Small intestine (tissue), 7 donors: ENCODE data around the gene EYS. TPM values are rescaled to one million over a fixed set of nuclear protein-coding genes. Genes with fewer than 3 reads are reported as not detected.

Experiments used
- DNase-seq, 2 donors: peaks; one replicate each; pipeline versions ENCODE4 v3.0.0 to v3.0.0-alpha.2; 2013
- FAIRE-seq: peaks from 2 replicates; lab custom pipeline; 2012; peaks lifted over from hg19 to GRCh38; lab: Jason Lieb, UNC
- H3K27ac ChIP-seq, 3 donors: one replicate each; pipeline ENCODE4 v1.5.1; 2013; ENCODE audit warnings: low read length in 2 of 3, mild to moderate bottlenecking in 2 of 3, control low read depth in 1 of 3, inconsistent platforms in 1 of 3, low read depth in 1 of 3, moderate library complexity in 1 of 3
- H3K27me3 ChIP-seq, 3 donors: one replicate each; pipeline ENCODE4 v1.6.1; 2013; ENCODE audit warnings: low read length in 3 of 3, inconsistent platforms in 1 of 3; ENCODE audit not compliant: control insufficient read depth in 3 of 3, insufficient read depth in 3 of 3
- H3K36me3 ChIP-seq, 3 donors: one replicate each; pipeline ENCODE4 v1.6.1; 2013; ENCODE audit warnings: low read length in 3 of 3, inconsistent platforms in 1 of 3, low read depth in 1 of 3, mild to moderate bottlenecking in 1 of 3, moderate library complexity in 1 of 3; ENCODE audit not compliant: control insufficient read depth in 3 of 3, insufficient read depth in 2 of 3
- H3K4me1 ChIP-seq, 3 donors: one replicate each; pipeline ENCODE4 v1.6.1; 2013; ENCODE audit warnings: low read length in 2 of 3, inconsistent platforms in 1 of 3, low read depth in 1 of 3, mild to moderate bottlenecking in 1 of 3, moderate library complexity in 1 of 3; ENCODE audit not compliant: control insufficient read depth in 3 of 3, insufficient read depth in 2 of 3
- H3K4me3 ChIP-seq, 3 donors: one replicate each; pipeline ENCODE4 v1.5.1; 2013; ENCODE audit warnings: low read length in 3 of 3, control low read depth in 1 of 3, inconsistent platforms in 1 of 3, low read depth in 1 of 3, mild to moderate bottlenecking in 1 of 3, moderate library complexity in 1 of 3
- H3K9me3 ChIP-seq, 2 donors: one replicate each; pipeline ENCODE4 v1.6.1; 2013; ENCODE audit warnings: low read depth in 1 of 2, low read length in 1 of 2; ENCODE audit not compliant: control insufficient read depth in 2 of 2, insufficient read depth in 1 of 2
- WGBS, 3 donors: extraction: QIAGEN DNeasy Blood & Tissue Kit; methylation state at CpG; one replicate each; pipeline ENCODE4 v1.1.7; 2013; 5-methylcytosine and 5-hydroxymethylcytosine counted together
- polyA plus RNA-seq, 4 donors: library from polyadenylated mRNA; stranded (reverse) in 3 of 4; unstranded in 1 of 4; fragments of 200-250 nt in 3 of 4; fragments of 120-200 nt in 1 of 4; gene quantifications; one replicate each; pipeline versions ENCODE4 v1.2.1 to v1.2.3, GENCODE V29; 2013
- donor health status: healthy with polysubstance abuse.
- donor health status: control.
- donor health status: control.
- donor health status: Bipolar disorder and iron deficiency.
- donor health status: healthy.

EYS gene
- polyA plus RNA-seq, 4 donors, result 0.78 TPM; not detected in 3

GRCh38 chr6:64895945-64896344 is 811.1 kb downstream of the EYS start:
- H3K4me1 ChIP-seq, result no peaks in the 10 kb centered on the region

GRCh38 chr6:64890609-64891008 is 816.4 kb downstream of the EYS start:
- Histone ChIP-seq H3K4me3 (no peak overlapping the region), H3K27me3 (no peaks in the 10 kb centered on the region), H3K27ac (no peak overlapping the region), H3K36me3 (no peaks in the 10 kb centered on the region), H3K9me3 (no peaks in the 10 kb centered on the region), H3K4me1 (no peaks in the 10 kb centered on the region)
- FAIRE-seq (no peak), DNase-seq (no peak)
- WGBS, 3 donors, result 63 to 77% (median 71%) methylated on average over 1 of the region's 1 CpG

More at GRCh38 chr6:64895945-64896344, 811.1 kb downstream of the EYS start:
- WGBS, 3 donors, result 60 to 89% (median 71%) methylated on average over 3 of the region's 3 CpGs
- H3K36me3 ChIP-seq, result no peaks in the 10 kb centered on the region
- no peak overlapping the region for H3K27ac ChIP-seq
- H3K9me3 ChIP-seq, result no peaks in the 10 kb centered on the region
- no peak overlapping the region for H3K4me3 ChIP-seq
- no peaks in the 10 kb centered on the region for H3K27me3 ChIP-seq
- FAIRE-seq (no peak), DNase-seq (no peak)

- Histone ChIP-seq H3K9me3 (no peaks in the 10 kb centered on the region), H3K4me1 (no peaks in the 10 kb centered on the region), H3K36me3 (no peaks in the 10 kb centered on the region), H3K27ac (no peak overlapping the region), H3K4me3 (no peak overlapping the region), H3K27me3 (no peaks in the 10 kb centered on the region)
- 71 to 93% (median 79%) methylated on average over 3 of the region's 3 CpGs for WGBS, 3 donors
- DNase-seq, result no peak
- peak; percentile 41 for FAIRE-seq
These were observed 817.9 kb downstream of the EYS start for GRCh38 chr6:64889144-64889543.

- 63 to 84% (median 75%) methylated on average over 3 of the region's 3 CpGs for WGBS, 3 donors
- Histone ChIP-seq H3K4me1 (no peaks in the 10 kb centered on the region), H3K27ac (no peak overlapping the region), H3K36me3 (no peaks in the 10 kb centered on the region), H3K27me3 (no peaks in the 10 kb centered on the region), H3K4me3 (no peak overlapping the region), H3K9me3 (no peaks in the 10 kb centered on the region)
- FAIRE-seq, result no peak
- no peak for DNase-seq
These were observed 832.2 kb downstream of the EYS start for GRCh38 chr6:64874776-64875175.

GRCh38 chr6:64872633-64873032 is 834.4 kb downstream of the EYS start:
- Histone ChIP-seq H3K27me3 (no peaks in the 10 kb centered on the region), H3K36me3 (no peaks in the 10 kb centered on the region), H3K27ac (no peak overlapping the region), H3K4me3 (no peak overlapping the region), H3K9me3 (no peaks in the 10 kb centered on the region), H3K4me1 (no peaks in the 10 kb centered on the region)
- FAIRE-seq (no peak), DNase-seq (no peak)

- Histone ChIP-seq H3K4me3 (no peak overlapping the region), H3K27me3 (no peaks in the 10 kb centered on the region), H3K36me3 (no peaks in the 10 kb centered on the region), H3K9me3 (no peaks in the 10 kb centered on the region), H3K4me1 (no peaks in the 10 kb centered on the region), H3K27ac (no peak overlapping the region)
- no peak for FAIRE-seq
- no peak for DNase-seq
- WGBS, 3 donors, result 77 to 87% (median 82%) methylated on average over 6 of the region's 6 CpGs
These were observed 845.9 kb downstream of the EYS start for GRCh38 chr6:64861039-64861651.

GRCh38 chr6:64860203-64860602 is 846.8 kb downstream of the EYS start:
- H3K4me3 ChIP-seq, result no peak overlapping the region
- H3K9me3 ChIP-seq, result no peaks in the 10 kb centered on the region
- no peak for FAIRE-seq
- WGBS, 3 donors, result 83 to 100% (median 93%) methylated on average over 2 of the region's 2 CpGs
- H3K36me3 ChIP-seq, result no peaks in the 10 kb centered on the region
- no peaks in the 10 kb centered on the region for H3K27me3 ChIP-seq
- DNase-seq, result no peak
- H3K4me1 ChIP-seq, result no peaks in the 10 kb centered on the region
- no peak overlapping the region for H3K27ac ChIP-seq

GRCh38 chr6:64850121-64850520 is 856.9 kb downstream of the EYS start:
- Histone ChIP-seq H3K9me3 (no peaks in the 10 kb centered on the region), H3K4me1 (no peaks in the 10 kb centered on the region), H3K4me3 (no peak overlapping the region), H3K27me3 (no peaks in the 10 kb centered on the region), H3K36me3 (no peaks in the 10 kb centered on the region), H3K27ac (no peak overlapping the region)
- no peak for DNase-seq
- no peak for FAIRE-seq
- 25 to 56% (median 39%) methylated on average over 1 of the region's 1 CpG for WGBS, 3 donors

GRCh38 chr6:64848467-64848866 is 858.6 kb downstream of the EYS start:
- Histone ChIP-seq H3K4me3 (no peak overlapping the region), H3K27ac (no peak overlapping the region), H3K4me1 (no peaks in the 10 kb centered on the region), H3K36me3 (no peaks in the 10 kb centered on the region), H3K9me3 (no peaks in the 10 kb centered on the region), H3K27me3 (no peaks in the 10 kb centered on the region)
- WGBS, 3 donors, result 78 to 87% (median 78%) methylated on average over 4 of the region's 4 CpGs
- FAIRE-seq (no peak), DNase-seq (no peak)
